ENCODE data around the gene PABPN1. TPM values are rescaled to one million over a fixed set of nuclear protein-coding genes. Genes with fewer than 3 reads are reported as not detected.
A peak's percentile ranks its signal among the peaks of the same experiment; 100 is the strongest.

PABPN1 gene
- total and polyA plus RNA-seq, 2 of the 13 experiments (the other 11 are each of a cell fraction or from before 2014, with no cell fraction given): 233 to 524 TPM

- no peak for TF ChIP-seq UBTF (CRISPR knock-in tag; IDR thresholded peaks at IDR 0.05)
- 0 out of 2 replicates have a peak, but pooled peaks have one; percentile 8 for TF ChIP-seq FOSL2 (CRISPR knock-in tag; IDR thresholded peaks at IDR 0.05)
- TF ChIP-seq ZNF710 (CRISPR knock-in tag; IDR thresholded peaks at IDR 0.05; ENCODE audit: borderline replicate concordance): 0 out of 2 replicates have a peak, but pooled peaks have one; percentile 3
- 0 out of 2 replicates have a peak, but pooled peaks have one; percentile 8 for TF ChIP-seq CHD4 (IDR thresholded peaks at IDR 0.05; ENCODE audit: borderline replicate concordance, low read length)
- peak; percentile 58 for TF ChIP-seq TEAD3 (CRISPR knock-in tag; optimal IDR thresholded peaks at IDR 0.05; ENCODE audit: borderline replicate concordance)
- peak; percentile 55; the same call in 1 of the 2 replicates for TF ChIP-seq ZNF891 (CRISPR knock-in tag; IDR thresholded peaks at IDR 0.05)
- TF ChIP-seq PITX1 (CRISPR knock-in tag; IDR thresholded peaks at IDR 0.05): peak; percentile 45
- 0 out of 2 replicates have a peak, but pooled peaks have one; percentile 19 for TF ChIP-seq JUN (CRISPR knock-in tag; IDR thresholded peaks at IDR 0.05)
- TF ChIP-seq SIN3B (IDR thresholded peaks at IDR 0.05; ENCODE audit: low read length): no peak
- TF ChIP-seq ZBTB21 (CRISPR knock-in tag; IDR thresholded peaks at IDR 0.05): peak; percentile 31
- no peak for TF ChIP-seq ZNF205 (CRISPR knock-in tag; IDR thresholded peaks at IDR 0.05)
- peak; percentile 14 for TF ChIP-seq U2AF1 (optimal IDR thresholded peaks at IDR 0.05; ENCODE audit: low read depth, low read length)
- no peak for TF ChIP-seq ZNF558 (CRISPR knock-in tag; IDR thresholded peaks at IDR 0.05; ENCODE audit: borderline replicate concordance)
- no peak for TF ChIP-seq SNAPC2 (CRISPR knock-in tag; IDR thresholded peaks at IDR 0.05)
- TF ChIP-seq ZNF883 (CRISPR knock-in tag; IDR thresholded peaks at IDR 0.05; ENCODE audit: not compliant biosample characterization): no peak
- no peak for TF ChIP-seq BRCA1 (CRISPR knock-in tag; IDR thresholded peaks at IDR 0.05)
- TF ChIP-seq ZNF430 (CRISPR knock-in tag; IDR thresholded peaks at IDR 0.05): no peak
- no peak; the same call in 1 of the 2 replicates for TF ChIP-seq ZNF362 (CRISPR knock-in tag; IDR thresholded peaks at IDR 0.05; ENCODE audit: borderline replicate concordance)
- TF ChIP-seq ZNF543 (CRISPR knock-in tag; IDR thresholded peaks at IDR 0.05): no peak
- 0 out of 2 replicates have a peak, but pooled peaks have one; percentile 19 for TF ChIP-seq SSRP1 (CRISPR knock-in tag; IDR thresholded peaks at IDR 0.05)
- TF ChIP-seq ZGPAT (CRISPR knock-in tag; IDR thresholded peaks at IDR 0.05): no peak
- no peak for TF ChIP-seq ZNF256 (CRISPR knock-in tag; conservative IDR thresholded peaks at IDR 0.05)
- peak; percentile 77; the same call in 1 of the 2 replicates for TF ChIP-seq SMAD9 (CRISPR knock-in tag; IDR thresholded peaks at IDR 0.05)
Observed at GRCh38 chr14:23300687-23301223, 20.5 kb upstream of the PABPN1 start (continued).
